Stimulated activated naive CD8-positive, alpha-beta T cell treated with anti-CD3 and anti-CD28 coated beads, Interleukin-15, Interleukin-2, amounts not matched to agents 100 U/mL and 50 U/mL, for 24 hours (primary cell): ENCODE measurements around the gene AMN1.
"Not testable (repeated sequence)": the region's sequence is repeated elsewhere in the genome, so short reads cannot be mapped to it uniquely, and the experiment has no call there.

Source experiments
- ATAC-seq: fragments of 150-1000 bp; cut with Tn5 transposase; one replicate; pipeline ENCODE4 v1.10.0; 2021
- DNase-seq: peaks from one replicate; pipeline ENCODE4 v3.0.0; 2021

Gene AMN1

GRCh38 chr12:31682136-31682962, 46.5 kb downstream of the AMN1 start:
- DNase-seq (peak; percentile 59), ATAC-seq (peak; percentile 90)

- no peak for ATAC-seq
These were observed 56.3 kb downstream of the AMN1 start for GRCh38 chr12:31672521-31672920.

DNA sequence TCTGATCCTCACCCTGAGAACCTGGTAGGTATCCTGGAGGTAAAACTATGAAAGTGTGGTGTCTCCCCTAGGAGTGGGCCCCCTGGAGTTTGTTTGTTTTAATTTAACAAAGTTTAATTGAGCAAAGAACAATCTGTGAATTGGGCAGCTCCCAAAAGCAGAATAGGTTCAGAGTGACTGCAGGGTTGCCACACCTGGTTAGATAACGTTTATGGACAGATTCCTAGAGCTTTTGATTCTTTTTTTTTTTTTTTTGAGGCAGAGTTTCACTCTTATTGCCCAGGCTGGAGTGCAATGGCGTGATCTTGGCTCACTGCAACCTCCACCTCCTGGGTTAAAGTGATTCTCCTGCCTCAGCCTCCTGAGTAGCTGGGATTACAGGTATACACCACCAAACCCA, 59.2 kb downstream of the AMN1 start:
- not testable (repeated sequence) for ATAC-seq

More at GRCh38 chr12:31672521-31672920, 56.3 kb downstream of the AMN1 start:
- no peak for DNase-seq

DNA sequence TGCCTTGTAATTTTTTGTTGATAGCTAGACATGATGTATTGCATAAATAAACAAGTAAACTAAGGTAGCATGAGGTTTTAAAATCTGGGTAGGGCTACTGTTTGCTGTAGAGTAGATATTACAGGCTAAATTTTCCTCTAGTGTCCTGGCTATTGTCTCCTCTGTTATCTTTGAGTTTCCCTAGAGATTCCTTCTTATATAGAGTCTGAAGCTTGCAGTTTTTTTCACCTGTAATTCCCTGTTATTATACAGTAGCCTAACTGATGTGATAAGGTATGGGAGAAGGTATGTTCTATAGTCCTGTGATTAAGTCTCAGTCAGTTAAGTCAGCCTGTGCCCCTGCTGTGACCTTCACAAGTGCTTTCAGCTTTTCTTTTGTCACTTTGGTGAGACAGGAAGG, 59.8 kb downstream of the AMN1 start:
- ATAC-seq = no peak
- no peak for DNase-seq

More for the DNA sequence above, 59.2 kb downstream of the AMN1 start:
- DNase-seq = not testable (repeated sequence)

DNA sequence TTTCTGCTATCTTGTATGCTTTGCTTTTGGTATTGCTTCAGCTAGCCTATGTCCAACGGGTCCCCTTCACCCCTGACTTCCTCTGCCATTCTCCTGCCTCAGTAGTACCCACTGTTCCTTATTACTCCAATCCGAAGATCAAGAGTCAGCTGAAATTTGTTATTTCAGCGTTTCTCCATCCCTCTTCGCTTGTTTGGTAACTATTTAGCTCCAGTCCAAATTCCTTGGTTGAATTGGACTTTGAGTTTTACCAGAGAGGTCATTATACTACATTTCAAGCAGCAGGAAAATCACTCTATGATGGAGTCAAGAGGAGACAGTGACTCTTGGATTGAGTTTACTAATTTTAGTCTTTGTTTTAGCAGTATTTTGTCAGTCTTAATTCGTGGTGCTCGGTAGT, 64.8 kb downstream of the AMN1 start:
- DNase-seq (no peak), ATAC-seq (no peak)

GRCh38 chr12:31663576-31663975, 65.2 kb downstream of the AMN1 start:
- ATAC-seq (no peak), DNase-seq (no peak)

- ATAC-seq (no peak), DNase-seq (no peak)
These were observed 66.5 kb downstream of the AMN1 start for GRCh38 chr12:31662176-31662849.

- ATAC-seq (peak; percentile 100), DNase-seq (peak; percentile 91)
These were observed 69.5 kb downstream of the AMN1 start, which contains the start of gene ETFBKMT for GRCh38 chr12:31659087-31659942. Gene ETFBKMT, plus strand, starts transcription at chr12:31659688. Its CDS starts 2,266 bp downstream, at chr12:31661954.

GRCh38 chr12:31658471-31659086, 70.2 kb downstream of the AMN1 start:
- no peak for ATAC-seq
- DNase-seq = no peak

DNA sequence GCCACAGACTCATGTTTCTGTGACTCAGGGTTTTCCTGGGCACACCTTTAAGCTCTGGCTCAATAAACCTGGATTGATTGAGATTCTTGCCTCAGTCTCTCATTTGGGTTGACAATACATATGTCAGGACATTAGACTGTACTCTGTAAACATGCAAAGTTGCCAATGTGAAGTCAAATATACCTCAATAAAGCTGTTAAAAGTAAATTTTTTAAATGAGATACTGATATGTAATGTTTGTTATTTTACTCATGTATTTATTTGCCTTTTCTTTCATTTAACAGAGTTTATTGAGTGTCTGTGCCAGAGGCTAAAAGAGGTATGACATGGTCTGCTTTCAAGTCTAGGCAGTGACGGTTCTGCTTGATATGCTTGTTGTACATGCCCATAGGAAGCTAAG, 73.0 kb downstream of the AMN1 start:
- no peak for ATAC-seq
- DNase-seq = no peak

DNA sequence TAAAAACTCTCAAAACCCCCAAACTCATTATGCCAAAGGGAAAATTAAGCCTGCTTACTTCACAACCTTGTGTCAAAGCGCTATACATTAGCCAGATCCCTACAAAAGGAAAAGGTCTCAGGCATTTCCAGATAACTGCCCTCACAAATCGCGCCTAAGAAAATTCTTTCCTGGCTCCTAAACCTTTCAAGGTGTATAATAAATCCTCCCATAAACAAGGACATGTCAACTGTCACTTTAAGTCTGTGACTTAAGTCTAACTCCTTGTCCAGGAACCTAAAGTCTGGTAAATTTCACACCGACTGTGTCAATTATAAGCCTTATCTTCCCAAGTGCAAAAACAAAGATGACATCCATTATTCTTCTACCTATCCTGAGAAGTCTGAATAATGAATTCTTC, 73.6 kb downstream of the AMN1 start:
- ATAC-seq = no peak

GRCh38 chr12:31651893-31652521, 76.8 kb downstream of the AMN1 start:
- no peak for ATAC-seq

More for the DNA sequence above, 73.6 kb downstream of the AMN1 start:
- DNase-seq = no peak

DNA sequence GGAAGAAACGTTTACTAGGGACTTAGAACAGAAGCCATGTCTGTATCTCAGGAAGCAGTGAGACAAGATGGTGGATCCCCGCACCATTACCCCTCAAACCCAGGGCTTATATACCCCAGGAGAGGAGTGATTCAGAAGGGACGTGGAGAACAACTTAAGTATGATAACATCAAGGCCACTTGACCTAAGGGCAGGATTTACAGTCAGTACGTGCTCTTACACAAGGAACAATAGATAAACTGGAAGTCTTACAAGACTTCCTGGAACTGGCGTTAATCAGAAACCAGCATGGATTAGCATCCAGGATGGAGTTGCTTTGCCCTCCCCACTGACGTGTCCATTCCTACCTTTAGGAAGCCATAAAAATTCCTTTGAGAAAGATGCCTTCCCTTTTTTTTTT, 77.9 kb downstream of the AMN1 start:
- no peak for ATAC-seq

More at GRCh38 chr12:31651893-31652521, 76.8 kb downstream of the AMN1 start:
- no peak for DNase-seq

GRCh38 chr12:31647086-31647491, 81.7 kb downstream of the AMN1 start:
- no peak for DNase-seq
- no peak for ATAC-seq

More for the DNA sequence above, 77.9 kb downstream of the AMN1 start:
- DNase-seq = no peak

DNA sequence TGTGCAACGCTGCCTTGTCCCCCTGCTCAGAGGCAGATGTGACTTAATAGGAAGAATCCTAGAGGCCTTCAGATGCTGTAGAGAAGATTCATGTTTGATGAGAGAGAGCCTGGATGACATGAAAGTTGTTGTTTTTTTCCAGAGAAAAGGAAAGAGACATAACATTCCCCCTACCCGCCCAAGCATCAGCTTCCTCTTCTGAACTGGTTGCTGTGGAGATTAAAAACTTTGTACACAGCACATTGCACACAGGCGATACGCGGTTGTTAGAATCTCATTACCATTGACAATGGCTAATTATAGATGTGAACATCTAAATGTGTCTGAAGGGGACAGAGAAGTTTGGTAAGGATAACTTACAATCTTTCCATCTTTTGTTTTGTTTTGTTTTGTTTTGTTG, 82.9 kb downstream of the AMN1 start:
- ATAC-seq = no peak
- DNase-seq = no peak

DNA sequence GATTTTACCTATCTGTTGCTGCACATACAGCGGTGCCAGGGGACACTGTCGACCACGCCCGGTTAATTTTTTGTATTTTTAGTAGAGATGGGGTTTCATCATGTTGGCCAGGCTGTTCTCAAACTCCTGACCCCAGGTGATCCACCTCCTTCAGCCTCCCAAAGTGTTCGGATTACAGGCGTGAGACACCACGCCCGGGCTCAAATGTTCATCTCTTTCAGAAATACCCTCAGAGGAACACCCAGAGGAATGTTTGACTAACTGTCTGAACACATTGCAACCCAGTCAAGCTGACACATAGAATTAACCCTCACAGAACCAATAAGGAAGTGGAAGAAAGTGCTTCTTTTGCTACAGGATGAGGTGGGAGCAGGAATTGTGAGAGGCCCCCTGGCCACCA, 84.3 kb downstream of the AMN1 start:
- no peak for DNase-seq
- no peak for ATAC-seq

GRCh38 chr12:31641509-31642090, 87.2 kb downstream of the AMN1 start:
- no peak for ATAC-seq
- no peak for DNase-seq

- ATAC-seq (no peak), DNase-seq (no peak)
These were observed 94.2 kb downstream of the AMN1 start for GRCh38 chr12:31634620-31635019.

DNA sequence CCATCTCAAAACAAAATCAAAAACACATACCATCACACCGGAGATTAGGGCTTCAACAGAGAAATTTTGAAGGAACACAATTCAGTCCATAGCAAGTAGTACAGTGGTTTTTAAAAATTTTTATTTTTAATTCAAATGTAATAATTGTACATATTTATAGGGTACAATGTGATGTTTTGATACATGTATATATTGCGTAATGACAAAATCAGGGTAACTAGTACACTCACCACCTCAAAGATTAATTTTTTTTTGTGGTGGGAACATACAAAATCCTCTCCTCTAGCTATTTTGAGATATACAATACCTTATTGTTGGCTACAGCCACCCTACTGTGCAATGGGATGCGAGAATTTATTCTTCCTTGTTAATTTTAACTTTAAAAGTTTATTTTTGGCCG, 95.4 kb downstream of the AMN1 start:
- DNase-seq (no peak), ATAC-seq (no peak)

- no peak for DNase-seq
- no peak for ATAC-seq
These were observed 97.0 kb downstream of the AMN1 start for GRCh38 chr12:31631809-31632208.
